Prostate gland (tissue), 2 donors: ENCODE measurements around the gene ATP2C2.

Experiments used
- POLR2AphosphoS5 ChIP-seq: sonication (generic); formaldehyde crosslinking; IDR thresholded peaks from one replicate; pipeline ENCODE4 v1.6.1; 2017; ENCODE audit warnings: antibody characterized with exemption
- TF ChIP-seq, protein P1 (sequence below), 4 experiments: fragments of 200-600 bp in 2 of 4; fragments of 450-650 bp in 2 of 4; sonication (generic) in 2 of 4; IDR thresholded peaks; 1 replicate in 3 of 4; 2 replicates in 1 of 4; pipeline ENCODE4 v1.5.1; 2016 to 2019; ENCODE audit warnings: antibody characterized with exemption in 4 of 4, mild to moderate bottlenecking in 2 of 4, moderate library complexity in 2 of 4

DNA sequence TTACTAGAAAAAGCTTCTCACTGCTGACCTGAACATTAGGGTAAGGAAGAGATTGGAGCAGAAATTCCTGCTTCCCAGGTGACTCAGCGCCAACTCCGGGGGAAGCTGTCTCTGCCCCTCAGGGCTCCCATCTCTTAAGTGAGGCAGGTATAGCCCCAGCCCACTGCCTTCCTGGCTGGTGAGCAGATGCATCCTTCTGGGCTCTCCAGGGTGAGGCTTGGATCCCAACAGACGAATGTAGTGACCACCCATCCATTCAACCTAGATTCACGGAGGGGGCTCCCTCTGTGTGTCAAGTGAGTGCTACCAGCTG lies 3.2 kb downstream of the ATP2C2 start:
- no peak for TF ChIP-seq POLR2AphosphoS5
- TF ChIP-seq, protein P1, sequence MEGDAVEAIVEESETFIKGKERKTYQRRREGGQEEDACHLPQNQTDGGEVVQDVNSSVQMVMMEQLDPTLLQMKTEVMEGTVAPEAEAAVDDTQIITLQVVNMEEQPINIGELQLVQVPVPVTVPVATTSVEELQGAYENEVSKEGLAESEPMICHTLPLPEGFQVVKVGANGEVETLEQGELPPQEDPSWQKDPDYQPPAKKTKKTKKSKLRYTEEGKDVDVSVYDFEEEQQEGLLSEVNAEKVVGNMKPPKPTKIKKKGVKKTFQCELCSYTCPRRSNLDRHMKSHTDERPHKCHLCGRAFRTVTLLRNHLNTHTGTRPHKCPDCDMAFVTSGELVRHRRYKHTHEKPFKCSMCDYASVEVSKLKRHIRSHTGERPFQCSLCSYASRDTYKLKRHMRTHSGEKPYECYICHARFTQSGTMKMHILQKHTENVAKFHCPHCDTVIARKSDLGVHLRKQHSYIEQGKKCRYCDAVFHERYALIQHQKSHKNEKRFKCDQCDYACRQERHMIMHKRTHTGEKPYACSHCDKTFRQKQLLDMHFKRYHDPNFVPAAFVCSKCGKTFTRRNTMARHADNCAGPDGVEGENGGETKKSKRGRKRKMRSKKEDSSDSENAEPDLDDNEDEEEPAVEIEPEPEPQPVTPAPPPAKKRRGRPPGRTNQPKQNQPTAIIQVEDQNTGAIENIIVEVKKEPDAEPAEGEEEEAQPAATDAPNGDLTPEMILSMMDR (IDR thresholded peaks at IDR 0.05) = no peak
